GM23338 (cell line): ENCODE measurements around the gene SMYD3. TPM values are rescaled to one million over a fixed set of nuclear protein-coding genes. Genes with fewer than 3 reads are reported as not detected.

Source experiments
- ATAC-seq: fragments of 200-7000 bp; cut with Tn5 transposase; 3 replicates; pipeline ENCODE4 v1.9.1; 2020
- DNase-seq: peaks from one replicate; pipeline ENCODE4 v3.0.0-alpha.2; 2015; ENCODE audit warnings: low spot score
- H2AFZ ChIP-seq: fragments of 200-600 bp; sonication (generic); 2 replicates; pipeline ENCODE4 v1.8.0; 2016; ENCODE audit warnings: antibody characterized with exemption, mild to moderate bottlenecking, moderate library complexity
- H3F3A ChIP-seq: fragments of 200-600 bp; sonication (generic); replicated peaks from 2 replicates; pipeline ENCODE4 v1.8.0; 2017; ENCODE audit warnings: antibody characterized with exemption, mixed run types, low read depth
- H3K27ac ChIP-seq: fragments of 200-600 bp; sonication (generic); 2 replicates; pipeline ENCODE4 v1.6.1; 2016; ENCODE audit warnings: low read depth
- H3K27me3 ChIP-seq: fragments of 200-600 bp; sonication (generic); 2 replicates; pipeline ENCODE4 v1.8.0; 2016; ENCODE audit warnings: mild to moderate bottlenecking, mixed run types, moderate library complexity; ENCODE audit not compliant: insufficient read depth
- H3K36me3 ChIP-seq: fragments of 200-600 bp; sonication (generic); 2 replicates; pipeline ENCODE4 v1.8.0; 2016; ENCODE audit warnings: mild to moderate bottlenecking; ENCODE audit not compliant: insufficient read depth
- H3K4me1 ChIP-seq: fragments of 200-600 bp; sonication (generic); 2 replicates; pipeline ENCODE4 v1.8.0; 2016; ENCODE audit warnings: mild to moderate bottlenecking, moderate library complexity; ENCODE audit not compliant: insufficient read depth
- H3K4me2 ChIP-seq: fragments of 200-600 bp; sonication (generic); 2 replicates; pipeline ENCODE4 v1.7.1; 2017; ENCODE audit warnings: mixed run types
- H3K4me3 ChIP-seq: fragments of 200-600 bp; sonication (generic); 2 replicates; pipeline ENCODE4 v1.6.1; 2016; ENCODE audit warnings: mixed run types
- H3K79me2 ChIP-seq: fragments of 200-600 bp; sonication (generic); replicated peaks from 2 replicates; pipeline ENCODE4 v1.8.0; 2017; ENCODE audit warnings: mild to moderate bottlenecking; ENCODE audit not compliant: insufficient read depth
- H3K9me2 ChIP-seq: fragments of 200-600 bp; sonication (generic); 2 replicates; pipeline ENCODE4 v1.8.0; 2017; ENCODE audit not compliant: insufficient read depth
- H4K20me1 ChIP-seq: fragments of 200-600 bp; sonication (generic); replicated peaks from 2 replicates; pipeline ENCODE4 v1.8.0; 2017; ENCODE audit warnings: mild to moderate bottlenecking; ENCODE audit not compliant: insufficient read depth
- H3K27ac Mint-ChIP-seq: 2 replicates; pipeline ENCODE4 v1.8.0; 2020; ENCODE audit warnings: inconsistent platforms, mild to moderate bottlenecking, moderate library complexity, mixed read lengths
- H3K27me3 Mint-ChIP-seq: 3 replicates; pipeline ENCODE4 v1.8.0; 2022; ENCODE audit warnings: low read depth, mild to moderate bottlenecking, moderate library complexity, mixed read lengths, inconsistent platforms; ENCODE audit not compliant: insufficient read depth, poor library complexity
- H3K36me3 Mint-ChIP-seq: 3 replicates; pipeline ENCODE4 v1.8.0; 2021; ENCODE audit warnings: low read depth, mild to moderate bottlenecking, inconsistent platforms, moderate library complexity, mixed read lengths
- H3K4me1 Mint-ChIP-seq: 3 replicates; pipeline ENCODE4 v1.8.0; 2020; ENCODE audit warnings: mild to moderate bottlenecking, inconsistent platforms, mixed read lengths
- H3K4me3 Mint-ChIP-seq: 3 replicates; pipeline ENCODE4 v1.8.0; 2021; ENCODE audit warnings: moderate library complexity, mild to moderate bottlenecking, inconsistent platforms, mixed read lengths
- H3K9me3 Mint-ChIP-seq: 3 replicates; pipeline ENCODE4 v1.8.0; 2020; ENCODE audit warnings: moderate library complexity, mild to moderate bottlenecking, inconsistent platforms, mixed read lengths
- CREB1 ChIP-seq: fragments of 250-450 bp; sonication (Bioruptor Pico); IDR thresholded peaks from 2 replicates; pipeline ENCODE4 v1.5.0; 2020; ENCODE audit warnings: low read depth, mild to moderate bottlenecking, moderate library complexity
- CTCF ChIP-seq, 2 experiments: fragments of 200-600 bp in 1 of 2; sonication (generic) in 1 of 2; conservative IDR thresholded peaks; 2 replicates each; pipeline versions ENCODE4 v1.5.1 to v1.6.1; 2016 to 2017; ENCODE audit warnings: antibody characterized with exemption in 2 of 2, low read depth in 2 of 2, mild to moderate bottlenecking in 2 of 2, moderate library complexity in 1 of 2
- ETS1 ChIP-seq: IDR thresholded peaks from 2 replicates; pipeline ENCODE4 v1.6.1; 2016; ENCODE audit warnings: antibody characterized with exemption
- EZH2 ChIP-seq: fragments of 200-600 bp; sonication (generic); IDR thresholded peaks from one replicate; pipeline ENCODE4 v1.8.0; 2017; ENCODE audit warnings: antibody characterized with exemption, mild to moderate bottlenecking, low read depth; ENCODE audit not compliant: unreplicated experiment
- EZH2phosphoT487 ChIP-seq: fragments of 200-600 bp; sonication (generic); IDR thresholded peaks from one replicate; pipeline ENCODE4 v1.8.1; 2018; ENCODE audit warnings: antibody characterized with exemption; ENCODE audit not compliant: unreplicated experiment
- JUNB ChIP-seq: IDR thresholded peaks from one replicate; pipeline ENCODE4 v1.6.1; 2016; ENCODE audit warnings: antibody characterized with exemption; ENCODE audit not compliant: unreplicated experiment
- NANOG ChIP-seq: IDR thresholded peaks from 2 replicates; pipeline ENCODE4 v1.6.1; 2016; ENCODE audit warnings: antibody characterized with exemption, borderline replicate concordance
- POLR2AphosphoS5 ChIP-seq: IDR thresholded peaks from 2 replicates; pipeline ENCODE4 v1.6.1; 2016; ENCODE audit warnings: antibody characterized with exemption, low read depth
- REST ChIP-seq: IDR thresholded peaks from one replicate; pipeline ENCODE4 v1.6.1; 2018; ENCODE audit warnings: antibody characterized with exemption; ENCODE audit not compliant: unreplicated experiment
- STAT1 ChIP-seq: IDR thresholded peaks from one replicate; pipeline ENCODE4 v1.6.1; 2016; ENCODE audit warnings: antibody characterized with exemption; ENCODE audit not compliant: unreplicated experiment
- ZNF114 ChIP-seq: fragments of 250-450 bp; sonication (Bioruptor Pico); IDR thresholded peaks from 2 replicates; pipeline ENCODE4 v1.5.0; 2020; ENCODE audit warnings: mild to moderate bottlenecking, moderate library complexity
- ZNF331 ChIP-seq: fragments of 250-450 bp; sonication (Bioruptor Pico); IDR thresholded peaks from 2 replicates; pipeline ENCODE4 v1.5.0; 2020; ENCODE audit warnings: low read depth, mild to moderate bottlenecking, moderate library complexity
- ZNF462 ChIP-seq: fragments of 250-450 bp; sonication (Bioruptor Pico); IDR thresholded peaks from 2 replicates; pipeline ENCODE4 v1.5.0; 2020; ENCODE audit warnings: mild to moderate bottlenecking, moderate library complexity
- polyA plus RNA-seq: library from polyadenylated mRNA; unstranded; fragments of >200 nt; fragmentation: Nextera tagmentation; extraction: Ambion mirVana; gene quantifications from 2 replicates; pipeline ENCODE4 v1.2.1, GENCODE V29; 2016
- total RNA-seq: library from RNA; depleted of rRNA; stranded (reverse); fragments of >200 nt; shearing (Covaris generic); gene quantifications from 2 replicates; pipeline ENCODE4 v1.2.3, GENCODE V29; 2014

SMYD3 gene
- total and polyA plus RNA-seq, 2 experiments from 2014 or later = 31.8 to 34.4 TPM

GRCh38 chr1:246413430-246413829, 93.6 kb downstream of the SMYD3 start:
- Histone ChIP-seq H3K4me3 (no peak overlapping the region), H3K27ac (no peak overlapping the region), H3K9me2 (no peaks in the 10 kb centered on the region), H2AFZ (no peak overlapping the region), H3K79me2 (peaks cover 8% of the 10 kb centered on the region), H3K4me1 (no peaks in the 10 kb centered on the region), H3F3A (no peaks in the 10 kb centered on the region), H3K27me3 (no peaks in the 10 kb centered on the region), H4K20me1 (no peaks in the 10 kb centered on the region), H3K4me2 (no peak overlapping the region), H3K36me3 (no peaks in the 10 kb centered on the region)
- Mint-ChIP-seq H3K27ac (no peak overlapping the region), H3K4me3 (no peak overlapping the region), H3K9me3 (no peaks in the 10 kb centered on the region; the same call in 2 of the 3 replicates), H3K36me3 (peaks cover 18% of the 10 kb centered on the region; the same call in 2 of the 3 replicates), H3K4me1 (no peaks in the 10 kb centered on the region; the same call in 2 of the 3 replicates), H3K27me3 (no peaks in the 10 kb centered on the region)
- TF ChIP-seq ZNF331 (CRISPR knock-in tag) (no peak), EZH2 (no peak), ZNF114 (CRISPR knock-in tag) (no peak), STAT1 (no peak), REST (no peak), ETS1 (no peak), JUNB (no peak), EZH2phosphoT487 (no peak), NANOG (no peak), CREB1 (CRISPR knock-in tag) (no peak), ZNF462 (no peak), CTCF (conservative IDR thresholded peaks at IDR 0.05; ENCODE audit: low read depth in 2 of 2) (no peak), POLR2AphosphoS5 (no peak)
- no peak for ATAC-seq
- DNase-seq = no peak
